GM21786 (cell line): ENCODE results near the gene BCLAF1.
"Not testable (repeated sequence)": the region's sequence is repeated elsewhere in the genome, so short reads cannot be mapped to it uniquely, and the experiment has no call there.

Source experiments
- ATAC-seq: cut with Tn5 transposase; IDR thresholded peaks from one replicate; pipeline ENCODE4 v1.9.1; 2021; ENCODE audit not compliant: unreplicated experiment

Gene BCLAF1

DNA sequence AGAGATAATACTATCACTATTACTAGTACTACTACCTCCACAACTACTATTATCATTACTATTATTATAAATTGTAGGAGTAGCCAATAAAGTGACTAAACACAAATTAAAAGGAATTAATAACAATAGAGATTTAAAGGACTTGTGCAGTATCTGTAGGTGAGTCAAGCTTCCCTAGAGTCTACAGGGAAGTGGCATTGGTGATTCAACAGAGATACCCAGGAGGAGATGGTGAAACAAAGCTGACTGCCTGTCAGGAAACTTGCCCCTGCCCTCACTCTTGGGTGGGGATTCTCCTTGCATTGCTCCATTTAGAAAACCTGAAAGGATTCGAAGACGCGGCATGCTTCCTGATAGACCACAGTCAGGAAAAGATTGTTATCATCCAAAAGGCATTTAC is 23.3 kb upstream of the BCLAF1 start:
- no peak for ATAC-seq

DNA sequence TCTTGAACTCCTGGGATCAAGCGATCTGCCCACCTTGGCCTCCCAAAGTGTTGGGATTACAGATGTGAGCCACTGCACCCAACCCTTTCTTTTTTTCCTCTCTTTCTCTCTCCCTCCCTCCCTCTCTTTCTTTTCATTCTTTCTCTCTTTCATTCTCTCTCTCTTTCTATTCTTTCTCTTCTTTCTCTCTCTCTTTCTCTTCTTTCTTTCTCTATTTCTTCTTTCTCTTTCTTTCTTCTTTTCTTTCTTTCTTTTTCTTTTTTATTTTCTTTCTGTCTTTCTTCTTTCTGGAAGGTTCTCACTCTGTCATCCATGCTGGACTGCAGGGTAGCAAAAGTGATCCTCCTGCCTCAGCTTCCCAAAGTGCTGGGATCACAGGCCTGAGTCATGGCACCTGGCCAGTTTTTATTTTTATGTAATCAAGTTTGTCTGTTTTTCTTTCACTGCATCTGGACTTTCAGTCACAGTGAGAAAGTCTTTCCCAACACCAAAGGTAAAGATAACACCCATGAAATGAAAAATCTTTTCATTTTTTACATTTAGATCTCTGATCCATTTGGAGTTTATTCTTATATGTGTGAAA is 20.2 kb upstream of the BCLAF1 start:
- ATAC-seq, result no peak

- ATAC-seq, result no peak
Measured at GRCh38 chr6:136309171-136309570, 19.5 kb upstream of the BCLAF1 start.

DNA sequence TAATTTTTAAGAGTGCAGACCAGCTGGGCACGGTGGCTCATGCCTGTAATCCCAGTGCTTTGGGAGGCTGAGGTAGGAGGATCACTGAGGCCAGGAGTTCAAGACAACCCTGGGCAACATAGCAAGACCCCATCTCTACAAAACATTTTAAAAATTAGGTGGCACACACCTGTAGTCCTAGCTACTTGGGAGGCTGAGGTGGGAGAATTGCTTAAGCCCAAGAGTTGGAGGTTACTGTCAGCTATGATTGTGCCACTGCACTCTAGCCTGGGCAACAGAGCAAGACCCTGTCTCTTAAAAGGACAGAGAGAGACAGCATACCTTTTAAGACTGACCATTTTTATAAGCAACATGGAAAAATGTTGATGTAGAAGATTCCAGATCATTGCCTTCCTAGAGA is 18.8 kb upstream of the BCLAF1 start:
- ATAC-seq, result not testable (repeated sequence)

- no peak for ATAC-seq
Measured at GRCh38 chr6:136307351-136307750, 17.7 kb upstream of the BCLAF1 start.

DNA sequence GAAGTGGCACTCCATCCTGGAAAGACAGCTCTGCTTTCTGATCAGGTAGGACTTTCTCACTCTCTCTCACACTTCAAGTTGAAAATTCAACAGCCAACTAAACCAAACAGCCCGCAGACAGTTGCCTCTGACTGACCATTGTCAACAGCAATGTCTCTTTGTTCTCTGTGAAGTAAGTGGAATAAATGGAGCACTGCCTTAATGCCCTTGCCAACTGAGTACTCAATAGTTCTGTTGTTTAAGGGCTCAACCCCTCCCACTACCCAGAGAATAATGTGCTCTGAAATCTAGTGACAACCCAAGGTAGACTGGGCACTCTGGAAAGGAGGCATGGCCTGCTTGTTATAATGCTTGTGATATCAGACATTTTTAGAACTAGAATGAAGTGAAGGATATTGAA is 16.8 kb upstream of the BCLAF1 start:
- ATAC-seq, result no peak

DNA sequence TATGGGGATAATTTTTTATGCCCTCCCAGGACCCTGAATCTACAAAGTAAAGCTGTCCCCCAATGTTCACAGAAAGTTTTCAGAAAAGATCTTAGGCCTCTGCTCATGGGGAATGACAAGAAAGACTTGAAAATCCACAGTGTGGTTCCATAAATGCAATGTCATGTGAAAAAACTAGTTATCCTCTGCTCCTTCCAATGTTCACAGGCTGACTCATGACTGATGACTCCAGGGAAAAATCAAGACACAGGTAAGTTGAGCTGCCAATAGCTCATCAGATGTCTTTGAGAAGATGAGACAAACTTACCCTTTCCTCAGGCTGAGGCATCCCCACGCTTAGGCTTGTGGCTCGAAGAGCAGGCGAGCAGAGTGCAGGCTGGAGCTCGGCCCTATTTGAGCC is 14.8 kb upstream of the BCLAF1 start:
- ATAC-seq, result no peak

DNA sequence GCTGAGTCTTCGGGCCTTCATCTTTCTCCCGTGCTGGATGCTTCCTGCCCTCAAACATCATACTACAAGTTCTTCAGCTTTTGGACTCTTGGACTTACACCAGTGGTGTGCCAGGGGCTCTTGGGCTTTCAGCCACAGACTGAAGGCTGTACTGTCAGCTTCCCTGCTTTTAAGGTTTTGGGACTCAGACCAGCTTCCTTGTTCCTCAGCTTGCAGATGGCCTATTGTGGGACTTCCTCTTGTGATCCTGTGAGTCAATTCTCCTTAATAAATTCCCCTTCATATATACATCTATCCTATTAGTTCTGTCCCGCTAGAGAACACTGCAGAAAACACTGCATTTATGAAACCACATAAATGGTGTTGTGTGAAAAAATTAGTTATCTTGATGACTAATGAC is 13.9 kb upstream of the BCLAF1 start:
- no peak for ATAC-seq

DNA sequence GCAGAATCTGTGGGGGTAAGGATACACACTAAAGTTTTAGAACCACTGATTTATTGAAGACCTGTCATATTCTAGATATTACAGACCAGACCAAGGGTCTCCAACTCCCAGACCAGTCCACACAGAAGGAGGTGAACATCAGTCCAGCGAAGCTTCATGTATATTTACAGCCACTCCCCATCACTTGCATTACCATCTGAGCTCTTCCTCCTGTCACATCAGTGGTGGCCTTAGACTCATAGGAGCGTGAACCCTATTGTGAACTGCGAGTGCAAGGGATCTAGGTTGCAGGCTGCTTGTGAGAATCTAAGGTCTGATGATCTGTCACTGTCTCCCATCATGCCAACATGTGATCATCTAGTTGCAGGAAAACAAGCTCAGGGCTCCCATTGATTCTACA is 5.0 kb upstream of the BCLAF1 start:
- no peak for ATAC-seq

DNA sequence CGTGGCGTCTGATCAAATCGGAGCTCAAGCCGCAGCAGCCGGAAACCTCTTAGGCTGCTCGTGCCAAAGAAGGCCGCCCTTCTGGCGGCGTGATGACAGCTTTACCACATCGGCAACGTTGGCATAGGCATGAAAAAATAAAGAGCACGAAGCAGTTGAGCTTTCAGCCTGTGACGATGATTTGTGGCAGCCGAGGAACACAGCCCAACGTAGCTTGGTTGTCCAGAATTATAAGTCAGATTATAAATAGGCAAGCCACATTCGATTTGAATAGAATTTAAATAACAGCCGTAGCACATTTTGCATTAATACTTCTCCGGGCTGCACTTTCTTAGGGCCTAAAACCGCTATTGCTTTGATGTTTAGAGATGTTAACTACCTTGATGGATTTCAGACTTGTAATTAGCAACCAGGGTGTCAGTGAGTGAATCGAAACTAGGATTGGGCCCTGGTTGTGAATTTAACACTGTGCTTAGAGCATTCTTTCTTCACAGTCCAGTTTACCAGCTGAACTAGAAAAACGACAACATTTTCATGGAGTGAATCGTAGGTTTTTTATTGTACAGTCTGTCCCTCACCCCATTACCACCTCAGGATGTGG is 864 bp upstream of the BCLAF1 start:
- peak; percentile 28 for ATAC-seq

GRCh38 chr6:136289327-136289578 is 393 bp downstream of the BCLAF1 start:
- ATAC-seq, result peak; percentile 33

DNA sequence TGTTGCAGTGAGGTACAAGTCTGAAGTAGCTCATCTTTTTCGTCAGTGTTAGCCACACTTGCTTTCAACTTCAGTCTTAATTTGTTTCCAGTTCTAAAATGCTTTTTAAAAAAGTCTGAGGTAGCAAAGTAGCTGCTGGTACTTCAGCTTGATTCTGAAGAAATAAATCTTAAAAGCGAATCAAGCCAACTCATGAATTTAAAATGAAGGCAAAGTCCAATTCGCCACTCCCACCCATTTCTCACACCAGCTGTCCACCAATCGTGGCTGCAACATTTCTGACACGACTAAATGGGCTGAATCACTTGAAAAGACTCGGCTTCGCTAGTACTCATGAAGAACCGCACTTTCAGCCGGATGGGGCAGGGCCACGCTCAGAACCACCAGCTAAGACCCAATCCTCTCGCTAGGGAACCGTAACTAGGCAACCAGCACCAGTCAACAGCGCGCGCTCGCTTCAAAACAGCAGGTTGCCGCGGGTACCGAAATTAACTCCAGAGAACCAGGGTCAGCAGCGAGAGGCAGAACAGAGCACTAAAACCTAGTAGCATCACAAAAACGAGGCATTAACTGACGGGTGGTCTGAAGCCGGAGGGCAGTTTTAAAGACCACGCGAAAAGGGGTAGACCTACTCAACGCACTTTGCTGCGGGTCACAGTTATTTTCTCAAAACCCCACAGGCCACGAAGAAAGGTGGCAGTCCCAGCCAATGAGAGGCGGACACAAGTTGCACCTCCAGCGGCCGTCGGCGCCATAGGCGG is 900 bp downstream of the BCLAF1 start:
- ATAC-seq, result peak; percentile 29

DNA sequence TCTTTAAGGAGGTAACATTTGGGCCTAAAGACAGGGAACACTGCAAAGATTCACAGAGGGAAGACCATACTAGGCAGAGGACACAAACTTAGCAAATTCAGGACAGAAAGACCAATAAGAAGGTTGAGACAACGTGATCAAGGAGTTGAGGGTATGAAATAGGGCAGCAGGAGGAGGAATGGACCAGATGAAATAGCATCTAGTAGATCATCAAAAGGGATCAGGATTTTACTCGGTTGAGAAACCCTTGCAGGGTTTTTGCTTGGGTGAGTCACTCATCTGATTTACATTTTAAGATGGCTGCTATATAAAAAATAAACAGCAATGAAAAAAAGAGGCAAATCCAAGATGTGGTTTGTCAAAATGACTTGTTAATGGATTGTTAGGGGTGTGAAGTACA is 4.7 kb downstream of the BCLAF1 start:
- no peak for ATAC-seq

DNA sequence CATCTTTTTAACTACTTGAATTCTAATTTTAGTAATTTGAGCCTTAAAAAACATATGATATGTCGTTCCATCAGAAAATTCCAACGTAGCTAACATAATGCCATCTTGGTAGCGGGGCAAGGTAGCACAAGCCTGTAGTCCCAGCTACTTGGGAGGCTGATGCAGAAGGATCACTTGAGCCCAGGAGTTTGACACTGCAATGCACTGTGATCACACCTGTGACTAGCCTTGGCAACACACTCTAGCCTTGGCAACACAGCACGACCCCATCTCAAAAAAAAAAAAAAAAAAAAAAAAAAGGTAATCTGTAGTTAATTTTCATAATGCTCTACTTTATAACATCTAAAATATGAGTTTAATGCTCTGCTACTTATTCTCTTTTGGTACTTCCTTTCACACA is 6.7 kb downstream of the BCLAF1 start:
- ATAC-seq, result no peak

DNA sequence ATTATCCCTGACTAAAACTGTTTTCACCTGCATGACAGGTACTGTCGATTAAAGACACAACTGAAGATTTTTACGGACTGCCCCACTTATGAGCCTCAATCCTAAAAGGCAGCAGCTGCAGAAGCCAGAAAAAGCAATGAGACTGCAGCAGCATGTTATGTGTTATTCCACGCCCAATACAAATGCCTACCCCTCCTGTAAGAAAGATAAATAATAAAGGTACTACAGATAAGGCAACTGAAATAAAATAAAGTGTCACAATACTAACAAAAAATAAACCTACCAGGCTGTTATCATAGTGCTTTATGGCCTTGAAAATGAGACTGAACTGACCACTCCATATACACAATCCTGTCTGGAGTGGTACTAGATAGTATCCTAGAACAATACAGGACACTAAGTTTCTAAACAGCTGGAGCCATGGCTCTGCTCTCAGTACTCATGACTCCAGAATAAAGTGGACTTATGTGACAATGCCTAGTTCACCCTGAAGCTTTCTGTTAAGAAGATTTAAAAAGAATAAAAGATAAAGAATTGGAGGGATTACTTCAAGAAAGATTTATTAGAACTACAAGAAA is 9.5 kb downstream of the BCLAF1 start:
- no peak for ATAC-seq

GRCh38 chr6:136274062-136274461 is 15.6 kb downstream of the BCLAF1 start:
- no peak for ATAC-seq

DNA sequence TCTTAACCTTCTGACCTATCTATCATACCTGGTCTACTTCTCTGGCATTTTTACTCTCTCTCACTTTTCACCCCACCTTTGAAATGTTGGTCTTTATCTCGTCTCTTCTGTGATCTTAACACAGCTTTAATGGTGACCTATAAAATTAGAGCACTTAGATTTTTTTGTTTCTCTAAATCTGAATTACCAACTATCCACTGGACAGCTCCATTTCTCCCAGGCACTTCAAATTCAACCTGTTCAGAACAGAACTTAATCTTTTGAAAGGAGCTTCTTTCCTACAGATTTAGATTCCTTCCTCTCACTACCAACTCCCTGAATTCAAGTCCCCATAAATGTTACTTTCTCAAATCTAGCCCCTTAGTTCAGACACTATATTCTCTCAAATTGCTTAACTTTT is 24.5 kb downstream of the BCLAF1 start:
- no peak for ATAC-seq

DNA sequence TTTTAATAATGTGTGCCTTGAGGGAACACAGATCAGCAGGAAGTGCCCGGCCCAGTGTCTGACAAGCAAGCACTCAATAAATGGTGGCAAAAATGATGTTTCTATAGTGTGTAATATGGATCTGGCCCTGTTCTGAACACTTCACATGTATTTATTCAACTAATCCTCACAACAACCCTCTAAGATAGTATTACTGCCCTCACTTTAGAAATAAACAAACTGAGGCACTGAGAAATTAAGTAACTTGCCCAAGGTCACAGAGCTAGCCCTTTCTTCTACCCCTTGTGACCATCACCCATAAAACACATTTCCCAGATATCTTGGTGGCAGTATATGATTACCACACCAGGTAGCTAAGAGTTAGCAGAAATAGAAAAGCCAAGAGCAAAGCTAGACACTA is 26.7 kb downstream of the BCLAF1 start:
- no peak for ATAC-seq

GRCh38 chr6:136254851-136255466 is 34.7 kb downstream of the BCLAF1 start:
- no peak for ATAC-seq

DNA sequence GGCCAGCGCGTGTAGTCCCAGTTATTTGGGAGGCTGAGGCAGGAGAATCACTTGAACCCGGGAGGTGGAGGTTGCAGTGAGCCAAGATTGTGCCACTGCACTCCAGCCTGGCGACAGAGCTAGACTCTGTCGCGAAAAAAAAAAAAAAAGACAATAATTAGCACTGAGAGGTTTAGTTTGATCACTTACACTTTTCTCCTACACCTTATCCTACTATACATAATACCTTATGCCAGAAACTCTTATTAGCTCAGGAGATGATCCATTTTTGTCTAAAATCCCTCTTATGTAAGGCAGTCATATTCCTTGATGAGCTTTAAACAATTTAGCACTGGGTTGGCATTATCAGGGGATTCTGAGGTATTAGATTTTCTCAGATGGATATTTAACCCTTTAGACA is 35.9 kb downstream of the BCLAF1 start:
- no peak for ATAC-seq

- no peak for ATAC-seq
Measured at GRCh38 chr6:136252441-136252840, 37.2 kb downstream of the BCLAF1 start.

GRCh38 chr6:136251394-136251793 is 38.3 kb downstream of the BCLAF1 start:
- no peak for ATAC-seq
